Spleen (tissue), 11 donors: ENCODE data around the gene PARD3. TPM values are rescaled to one million over a fixed set of nuclear protein-coding genes. Genes with fewer than 3 reads are reported as not detected.

Experiments
- DNase-seq: peaks from one replicate; pipeline ENCODE4 v3.0.0-alpha.2; 2020
- H3K27ac ChIP-seq, 8 donors: fragments of 200-600 bp; sonication (generic) in 7 of 8; 1 replicate in 4 of 8; 2 replicates in 4 of 8; pipeline versions ENCODE4 v1.5.0 to v1.8.0; 2016 to 2021; ENCODE audit warnings: inconsistent platforms in 4 of 8, mild to moderate bottlenecking in 4 of 8, moderate library complexity in 1 of 8
- H3K27me3 ChIP-seq, 7 donors: fragments of 200-600 bp; sonication (generic) in 6 of 7; replicated peaks in 1 of 7; 1 replicate in 4 of 7; 2 replicates in 3 of 7; pipeline versions ENCODE4 v1.5.0 to v1.8.0; 2016 to 2021; ENCODE audit warnings: inconsistent platforms in 3 of 7, mild to moderate bottlenecking in 1 of 7
- H3K36me3 ChIP-seq, 6 donors: fragments of 200-600 bp; sonication (generic) in 5 of 6; 1 replicate in 4 of 6; 2 replicates in 2 of 6; pipeline versions ENCODE4 v1.5.0 to v1.8.0; 2016 to 2021; ENCODE audit warnings: inconsistent platforms in 2 of 6
- H3K4me1 ChIP-seq, 6 donors: fragments of 200-600 bp; sonication (generic) in 5 of 6; 1 replicate in 3 of 6; 2 replicates in 3 of 6; pipeline versions ENCODE4 v1.5.0 to v1.8.0; 2016 to 2021; ENCODE audit warnings: inconsistent platforms in 3 of 6
- H3K4me3 ChIP-seq, 8 donors: fragments of 200-600 bp; sonication (generic) in 7 of 8; 1 replicate in 4 of 8; 2 replicates in 4 of 8; pipeline versions ENCODE4 v1.5.0 to v1.8.0; 2016 to 2021; ENCODE audit warnings: inconsistent platforms in 4 of 8, mild to moderate bottlenecking in 4 of 8, moderate library complexity in 2 of 8
- H3K9me3 ChIP-seq, 8 donors: fragments of 200-600 bp; sonication (generic) in 7 of 8; 1 replicate in 4 of 8; 2 replicates in 4 of 8; pipeline versions ENCODE4 v1.5.0 to v1.8.0; 2016 to 2021; ENCODE audit warnings: inconsistent platforms in 4 of 8
- CTCF ChIP-seq, 11 experiments: fragments of 200-600 bp in 7 of 11; fragments of 450-650 bp in 4 of 11; sonication (generic) in 4 of 11; IDR thresholded peaks in 8 of 11; conservative IDR thresholded peaks in 3 of 11; 1 replicate in 7 of 11; 2 replicates in 4 of 11; pipeline versions ENCODE4 v1.4.0 to v1.8.0; 2016 to 2021; ENCODE audit warnings: antibody characterized with exemption in 11 of 11, inconsistent platforms in 4 of 11, mild to moderate bottlenecking in 1 of 11
- POLR2A ChIP-seq, 3 donors: fragments of 450-650 bp; IDR thresholded peaks; one replicate each; pipeline ENCODE4 v1.5.1; 2017; ENCODE audit warnings: antibody characterized with exemption in 3 of 3, mild to moderate bottlenecking in 1 of 3
- POLR2AphosphoS5 ChIP-seq, 3 donors: sonication (generic); formaldehyde crosslinking; IDR thresholded peaks; one replicate each; pipeline ENCODE4 v1.5.1; 2017; ENCODE audit warnings: antibody characterized with exemption in 3 of 3
- WGBS, 5 donors: extraction: QIAGEN DNeasy Blood & Tissue Kit in 3 of 5; methylation state at CpG; one replicate each; pipeline versions ENCODE4 v1.1.5 to v1.1.7; 2013 to 2018; 5-methylcytosine and 5-hydroxymethylcytosine counted together
- intact Hi-C: fragments of 100-400 bp; cut with DNase I; formaldehyde crosslinking; loops from one replicate; pipeline ENCODE4 v1.15.0; 2023; ENCODE audit warnings: low total_unique reads
- polyA plus RNA-seq, 3 donors: library from polyadenylated mRNA; stranded (reverse); fragments of 200-250 nt; gene quantifications; one replicate each; pipeline ENCODE4 v1.2.1, GENCODE V29; 2013
- total RNA-seq, 7 donors: library from RNA; depleted of rRNA in 3 of 7; stranded (reverse); fragments of >200 nt in 3 of 7; fragmentation: NEBNext Ultra II Directional in 4 of 7; extraction: Animal tissue kit (Norgen Biotek cat#: 25700) in 4 of 7; gene quantifications; one replicate each; pipeline versions ENCODE4 v1.1.0 to v1.2.1, GENCODE V29; 2016 to 2021
- donor health status: healthy with polysubstance abuse.
- donor health status: DM: no; HTN: no; CAD: no; lungs with moderate emphysema.
- donor health status: DM: no; HTN: no; CAD: no.
- donor health status: Bipolar disorder and iron deficiency.
- donor health status: healthy.
- donor health status: DM: no; HTN: no; CAD: no.
- donor health status: DM: yes; HTN: yes; CAD: no.

PARD3 gene
- total and polyA plus RNA-seq, 10 donors: 2.8 to 18.9 (median 10.8) TPM

GRCh38 chr10:34465678-34466077 lies 349.4 kb downstream of the PARD3 start:
- H3K27ac ChIP-seq: no peak overlapping the region
- 78 to 91% (median 89%) methylated on average over 3 of the region's 3 CpGs for WGBS, 5 donors
- intact Hi-C loops: no loop called here

GRCh38 chr10:34464591-34464990 lies 350.5 kb downstream of the PARD3 start:
- H3K4me1 ChIP-seq: no peaks in the 10 kb centered on the region
- DNase-seq: no peak
- H3K9me3 ChIP-seq: no peaks in the 10 kb centered on the region
- no peaks in the 10 kb centered on the region for H3K36me3 ChIP-seq
- no peaks in the 10 kb centered on the region for H3K27me3 ChIP-seq
- intact Hi-C loops: no loop called here
- no peak overlapping the region for H3K27ac ChIP-seq
- TF ChIP-seq POLR2A (IDR thresholded peaks at IDR 0.05) (no peak), CTCF (IDR thresholded peaks at IDR 0.05 in 8 of 11, conservative IDR thresholded peaks at IDR 0.05 in 3 of 11) (no peak), POLR2AphosphoS5 (IDR thresholded peaks at IDR 0.05) (no peak)
- no peak overlapping the region for H3K4me3 ChIP-seq

More at GRCh38 chr10:34465678-34466077, 349.4 kb downstream of the PARD3 start:
- no peak for DNase-seq
- no peak for TF ChIP-seq POLR2AphosphoS5 (IDR thresholded peaks at IDR 0.05)
- no peak for TF ChIP-seq CTCF (IDR thresholded peaks at IDR 0.05 in 8 of 11, conservative IDR thresholded peaks at IDR 0.05 in 3 of 11)
- H3K27me3 ChIP-seq: no peaks in the 10 kb centered on the region
- H3K36me3 ChIP-seq: no peaks in the 10 kb centered on the region
- H3K4me1 ChIP-seq: no peaks in the 10 kb centered on the region
- H3K9me3 ChIP-seq: no peaks in the 10 kb centered on the region
- H3K4me3 ChIP-seq: no peak overlapping the region

GRCh38 chr10:34464000-34464399 lies 351.1 kb downstream of the PARD3 start:
- no peak overlapping the region for H3K4me3 ChIP-seq
- intact Hi-C loops: no loop called here
- TF ChIP-seq CTCF (IDR thresholded peaks at IDR 0.05 in 8 of 11, conservative IDR thresholded peaks at IDR 0.05 in 3 of 11) (no peak), POLR2AphosphoS5 (IDR thresholded peaks at IDR 0.05) (no peak), POLR2A (IDR thresholded peaks at IDR 0.05) (no peak)
- DNase-seq: no peak
- no peaks in the 10 kb centered on the region for H3K36me3 ChIP-seq
- no peaks in the 10 kb centered on the region for H3K4me1 ChIP-seq
- WGBS, 5 donors: 83 to 90% (median 86%) methylated on average over 3 of the region's 3 CpGs
- no peaks in the 10 kb centered on the region for H3K27me3 ChIP-seq
- no peaks in the 10 kb centered on the region for H3K9me3 ChIP-seq
- H3K27ac ChIP-seq: no peak overlapping the region

- Histone ChIP-seq H3K27ac (no peak overlapping the region), H3K27me3 (no peaks in the 10 kb centered on the region), H3K4me1 (no peaks in the 10 kb centered on the region), H3K4me3 (no peak overlapping the region), H3K36me3 (no peaks in the 10 kb centered on the region), H3K9me3 (no peaks in the 10 kb centered on the region)
- intact Hi-C loops: no loop called here
- DNase-seq: no peak
- 70 to 83% (median 71%) methylated on average over 1 of the region's 1 CpG for WGBS, 5 donors
- TF ChIP-seq POLR2AphosphoS5 (IDR thresholded peaks at IDR 0.05) (no peak), POLR2A (IDR thresholded peaks at IDR 0.05) (no peak), CTCF (IDR thresholded peaks at IDR 0.05 in 8 of 11, conservative IDR thresholded peaks at IDR 0.05 in 3 of 11) (no peak)
Measured at GRCh38 chr10:34462993-34463392, 352.1 kb downstream of the PARD3 start.
